MM.1S (cell line): ENCODE results near the gene CEP57.

Experiments used
- DNase-seq: peaks from one replicate; pipeline ENCODE4 v3.0.0-alpha.2; 2015
- H2AFZ ChIP-seq: fragments of 300-600 bp; sonication (generic); 2 replicates; pipeline ENCODE4 v1.6.0; 2016; ENCODE audit warnings: antibody characterized with exemption, low read length
- H3F3A ChIP-seq: fragments of 300-600 bp; sonication (generic); 2 replicates; pipeline ENCODE4 v1.6.1; 2016; ENCODE audit warnings: mild to moderate bottlenecking, antibody characterized with exemption, low read length, moderate library complexity, mixed read lengths; ENCODE audit not compliant: insufficient read depth
- H3K27ac ChIP-seq: fragments of 300-600 bp; sonication (generic); 2 replicates; pipeline ENCODE4 v1.5.1; 2016; ENCODE audit warnings: mild to moderate bottlenecking, low read length
- H3K27me3 ChIP-seq: fragments of 300-600 bp; sonication (generic); replicated peaks from 2 replicates; pipeline ENCODE4 v1.6.0; 2016; ENCODE audit warnings: low read length; ENCODE audit not compliant: insufficient read depth
- H3K36me3 ChIP-seq: fragments of 300-600 bp; sonication (generic); replicated peaks from 2 replicates; pipeline ENCODE4 v1.6.1; 2016; ENCODE audit warnings: mild to moderate bottlenecking, low read length, mixed read lengths; ENCODE audit not compliant: insufficient read depth
- H3K4me1 ChIP-seq: fragments of 300-600 bp; sonication (generic); 2 replicates; pipeline ENCODE4 v1.6.1; 2016; ENCODE audit warnings: low read length, mixed read lengths
- H3K4me2 ChIP-seq: fragments of 300-600 bp; sonication (generic); 2 replicates; pipeline ENCODE4 v1.6.0; 2016; ENCODE audit warnings: low read depth, low read length
- H3K4me3 ChIP-seq: fragments of 300-600 bp; sonication (generic); 2 replicates; pipeline ENCODE4 v1.5.1; 2016; ENCODE audit warnings: low read length, mixed read lengths
- H3K79me2 ChIP-seq: fragments of 300-600 bp; sonication (generic); 2 replicates; pipeline ENCODE4 v1.6.1; 2016; ENCODE audit warnings: mixed run types, low read length, mixed read lengths
- H3K9ac ChIP-seq: fragments of 300-600 bp; sonication (generic); 2 replicates; pipeline ENCODE4 v1.6.1; 2016; ENCODE audit warnings: low read length, mixed read lengths
- H3K9me2 ChIP-seq: fragments of 300-600 bp; sonication (generic); replicated peaks from 2 replicates; pipeline ENCODE4 v1.6.1; 2016; ENCODE audit warnings: mild to moderate bottlenecking, low read length, mixed read lengths; ENCODE audit not compliant: insufficient read depth
- H3K9me3 ChIP-seq: fragments of 300-600 bp; sonication (generic); replicated peaks from 2 replicates; pipeline ENCODE4 v1.6.1; 2016; ENCODE audit warnings: mild to moderate bottlenecking, low read length, mixed read lengths; ENCODE audit not compliant: insufficient read depth
- H4K20me1 ChIP-seq: fragments of 300-600 bp; sonication (generic); 2 replicates; pipeline ENCODE4 v1.6.1; 2016; ENCODE audit warnings: mild to moderate bottlenecking, low read length, moderate library complexity, mixed read lengths; ENCODE audit not compliant: insufficient read depth
- EZH2 ChIP-seq: fragments of 300-600 bp; sonication (generic); optimal IDR thresholded peaks from 2 replicates; pipeline ENCODE3; 2017; ENCODE audit warnings: low read depth, mild to moderate bottlenecking, antibody characterized with exemption, low read length, mixed read lengths
- EZH2phosphoT487 ChIP-seq: fragments of 300-600 bp; sonication (generic); IDR thresholded peaks from 2 replicates; pipeline ENCODE4 v1.6.1; 2018; ENCODE audit warnings: antibody characterized with exemption, low read length
- TF ChIP-seq, protein P1 (sequence below): fragments of 300-600 bp; sonication (generic); IDR thresholded peaks from 2 replicates; pipeline ENCODE4 v1.5.1; 2016; ENCODE audit warnings: antibody characterized with exemption, low read length, mixed read lengths

The CEP57 gene

DNA sequence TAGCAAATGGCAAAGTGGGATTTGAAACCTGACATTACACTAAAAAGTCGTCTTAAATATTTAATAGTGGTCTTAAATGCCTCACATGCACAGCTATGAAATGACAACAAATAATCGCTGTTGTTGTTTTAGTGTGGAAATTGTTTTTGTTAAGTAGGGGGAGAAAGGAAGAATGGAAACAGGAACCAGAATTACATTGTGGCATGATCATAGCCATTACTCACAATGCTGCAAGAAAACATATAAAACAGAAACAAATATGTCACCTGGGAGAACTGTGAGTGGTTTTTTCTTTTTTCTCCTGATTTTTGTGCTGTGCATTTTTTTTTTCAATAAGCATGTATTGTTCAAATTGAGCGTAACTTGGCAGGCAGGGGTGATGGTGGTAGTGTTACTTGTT, 23.6 kb upstream of the CEP57 start:
- no peak overlapping the region for H3K9ac ChIP-seq

GRCh38 chr11:95767498-95767897, 22.8 kb upstream of the CEP57 start:
- no peaks in the 10 kb centered on the region for H3K9me2 ChIP-seq
- H3K79me2 ChIP-seq: no peaks in the 10 kb centered on the region
- no peak for DNase-seq
- no peak overlapping the region for H3K4me3 ChIP-seq
- H3K9ac ChIP-seq: no peak overlapping the region
- no peak overlapping the region for H2AFZ ChIP-seq
- H4K20me1 ChIP-seq: no peaks in the 10 kb centered on the region
- no peaks in the 10 kb centered on the region for H3K9me3 ChIP-seq
- TF ChIP-seq EZH2phosphoT487 (no peak), EZH2 (no peak)
- TF ChIP-seq, protein P1, sequence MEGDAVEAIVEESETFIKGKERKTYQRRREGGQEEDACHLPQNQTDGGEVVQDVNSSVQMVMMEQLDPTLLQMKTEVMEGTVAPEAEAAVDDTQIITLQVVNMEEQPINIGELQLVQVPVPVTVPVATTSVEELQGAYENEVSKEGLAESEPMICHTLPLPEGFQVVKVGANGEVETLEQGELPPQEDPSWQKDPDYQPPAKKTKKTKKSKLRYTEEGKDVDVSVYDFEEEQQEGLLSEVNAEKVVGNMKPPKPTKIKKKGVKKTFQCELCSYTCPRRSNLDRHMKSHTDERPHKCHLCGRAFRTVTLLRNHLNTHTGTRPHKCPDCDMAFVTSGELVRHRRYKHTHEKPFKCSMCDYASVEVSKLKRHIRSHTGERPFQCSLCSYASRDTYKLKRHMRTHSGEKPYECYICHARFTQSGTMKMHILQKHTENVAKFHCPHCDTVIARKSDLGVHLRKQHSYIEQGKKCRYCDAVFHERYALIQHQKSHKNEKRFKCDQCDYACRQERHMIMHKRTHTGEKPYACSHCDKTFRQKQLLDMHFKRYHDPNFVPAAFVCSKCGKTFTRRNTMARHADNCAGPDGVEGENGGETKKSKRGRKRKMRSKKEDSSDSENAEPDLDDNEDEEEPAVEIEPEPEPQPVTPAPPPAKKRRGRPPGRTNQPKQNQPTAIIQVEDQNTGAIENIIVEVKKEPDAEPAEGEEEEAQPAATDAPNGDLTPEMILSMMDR: no peak
- no peak overlapping the region for H3K27ac ChIP-seq
- no peaks in the 10 kb centered on the region for H3K27me3 ChIP-seq
- peaks cover 7% of the 10 kb centered on the region for H3K4me1 ChIP-seq
- H3K4me2 ChIP-seq: no peak overlapping the region
- H3K36me3 ChIP-seq: peaks cover 4% of the 10 kb centered on the region; the same call in 1 of the 2 replicates
- no peaks in the 10 kb centered on the region for H3F3A ChIP-seq

More for the DNA sequence above, 23.6 kb upstream of the CEP57 start:
- Histone ChIP-seq H3K9me3 (no peaks in the 10 kb centered on the region), H3K27me3 (no peaks in the 10 kb centered on the region), H3F3A (no peaks in the 10 kb centered on the region), H3K36me3 (peaks cover 4% of the 10 kb centered on the region; the same call in 1 of the 2 replicates), H3K27ac (no peak overlapping the region), H3K4me2 (no peak overlapping the region), H3K9me2 (no peaks in the 10 kb centered on the region), H3K4me1 (peaks cover 7% of the 10 kb centered on the region), H2AFZ (no peak overlapping the region), H4K20me1 (no peaks in the 10 kb centered on the region), H3K4me3 (no peak overlapping the region), H3K79me2 (no peaks in the 10 kb centered on the region)
- TF ChIP-seq EZH2phosphoT487 (no peak), EZH2 (no peak)
- TF ChIP-seq, protein P1: no peak
- no peak for DNase-seq

DNA sequence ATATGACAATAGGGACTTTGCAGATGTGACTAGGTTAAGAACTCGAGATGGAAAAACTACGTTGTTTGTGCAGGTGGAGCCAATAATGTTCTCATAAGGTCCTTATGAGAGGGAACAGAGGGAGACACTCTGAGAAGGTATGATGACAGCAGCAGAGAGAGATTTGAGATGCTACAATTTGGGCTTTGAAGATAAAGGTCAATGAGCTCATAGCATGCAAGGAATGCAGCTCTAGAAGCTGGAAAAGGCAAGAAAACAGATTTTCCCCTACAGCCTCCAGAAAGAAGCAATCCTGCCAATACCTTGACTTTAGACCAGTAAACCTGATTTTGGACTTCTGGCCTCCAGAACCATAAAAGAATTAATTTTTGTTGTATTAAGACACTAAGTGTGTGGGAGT, 21.8 kb upstream of the CEP57 start:
- H3K36me3 ChIP-seq: peaks cover 7% of the 10 kb centered on the region; the same call in 1 of the 2 replicates
- H3K9me3 ChIP-seq: no peaks in the 10 kb centered on the region
- peaks cover 5% of the 10 kb centered on the region for H3K4me1 ChIP-seq
- no peak overlapping the region for H2AFZ ChIP-seq
- H3K4me2 ChIP-seq: no peak overlapping the region
- no peaks in the 10 kb centered on the region for H3K79me2 ChIP-seq
- no peaks in the 10 kb centered on the region for H3F3A ChIP-seq
- no peak overlapping the region for H3K4me3 ChIP-seq
- TF ChIP-seq EZH2 (no peak), EZH2phosphoT487 (no peak)
- TF ChIP-seq, protein P1: no peak
- H4K20me1 ChIP-seq: no peaks in the 10 kb centered on the region
- no peaks in the 10 kb centered on the region for H3K9me2 ChIP-seq
- no peak overlapping the region for H3K9ac ChIP-seq
- no peak for DNase-seq
- no peak overlapping the region for H3K27ac ChIP-seq
- H3K27me3 ChIP-seq: no peaks in the 10 kb centered on the region
